Stomach (tissue), 19 donors: ENCODE results near the gene MAPT. TPM values are rescaled to one million over a fixed set of nuclear protein-coding genes. Genes with fewer than 3 reads are reported as not detected.
A peak's percentile ranks its signal among the peaks of the same experiment; 100 is the strongest.

Source experiments
- DNase-seq, 2 donors: peaks; one replicate each; pipeline versions ENCODE4 v3.0.0 to v3.0.0-alpha.2; 2013 to 2019
- H3K27ac ChIP-seq, 5 donors: fragments of 200-600 bp in 4 of 5; sonication (generic) in 4 of 5; one replicate each; pipeline ENCODE4 v1.5.1; 2013 to 2019; ENCODE audit warnings: mild to moderate bottlenecking in 1 of 5, moderate library complexity in 1 of 5
- H3K27me3 ChIP-seq, 3 donors: fragments of 200-600 bp; sonication (generic); one replicate each; pipeline ENCODE4 v1.5.1; 2017 to 2019; ENCODE audit warnings: mixed run types in 1 of 3
- H3K36me3 ChIP-seq, 4 donors: fragments of 200-600 bp; sonication (generic); 1 replicate in 3 of 4; 2 replicates in 1 of 4; pipeline ENCODE4 v1.5.1; 2016 to 2019
- H3K4me1 ChIP-seq, 4 donors: fragments of 200-600 bp; sonication (generic); one replicate each; pipeline ENCODE4 v1.5.1; 2016 to 2019
- H3K4me3 ChIP-seq, 4 donors: fragments of 200-600 bp; sonication (generic) in 3 of 4; one replicate each; pipeline ENCODE4 v1.5.1; 2016 to 2019; ENCODE audit warnings: mild to moderate bottlenecking in 1 of 4
- H3K9me3 ChIP-seq, 4 donors: fragments of 200-600 bp; sonication (generic); one replicate each; pipeline ENCODE4 v1.5.1; 2016 to 2019
- CTCF ChIP-seq, 7 experiments: fragments of 450-650 bp in 4 of 7; fragments of 200-600 bp in 3 of 7; sonication (generic) in 3 of 7; IDR thresholded peaks; one replicate each; pipeline ENCODE4 v1.5.1; 2016 to 2019; ENCODE audit warnings: antibody characterized with exemption in 7 of 7, control low read depth in 2 of 7, mild to moderate bottlenecking in 1 of 7
- EP300 ChIP-seq: sonication (generic); formaldehyde crosslinking; IDR thresholded peaks from one replicate; pipeline ENCODE4 v1.6.1; 2017; ENCODE audit warnings: antibody characterized with exemption
- POLR2A ChIP-seq, 4 donors: fragments of 450-650 bp; IDR thresholded peaks; one replicate each; pipeline ENCODE4 v1.6.1; 2016; ENCODE audit warnings: antibody characterized with exemption in 4 of 4, control low read depth in 2 of 4, mild to moderate bottlenecking in 1 of 4, moderate library complexity in 1 of 4
- POLR2AphosphoS5 ChIP-seq, 3 donors: sonication (generic); formaldehyde crosslinking; IDR thresholded peaks; one replicate each; pipeline ENCODE4 v1.6.1; 2016; ENCODE audit warnings: antibody characterized with exemption in 3 of 3
- WGBS, 5 donors: extraction: QIAGEN DNeasy Blood & Tissue Kit in 3 of 5; methylation state at CpG; one replicate each; pipeline versions ENCODE4 v1.1.5 to v1.1.7; 2013 to 2018; 5-methylcytosine and 5-hydroxymethylcytosine counted together
- intact Hi-C: fragments of 100-400 bp; cut with DNase I; formaldehyde crosslinking; loops from one replicate; pipeline ENCODE4 v1.15.1; 2023; ENCODE audit warnings: low total_unique reads
- long read RNA-seq, 10 donors: transcript quantifications; one replicate each; lab custom pipeline, GENCODE V29; 2026
- polyA plus RNA-seq, 3 donors: library from polyadenylated mRNA; stranded (reverse); fragments of 200-250 nt; gene quantifications; one replicate each; pipeline ENCODE4 v1.2.3, GENCODE V29; 2013
- total RNA-seq, 5 donors: library from RNA; depleted of rRNA; stranded (reverse); fragments of >200 nt; gene quantifications; one replicate each; pipeline versions ENCODE4 v1.1.0 to v1.2.3, GENCODE V29; 2014 to 2016
- donor health status: healthy with polysubstance abuse.
- donor health status: Bipolar disorder and iron deficiency.
- donor health status: healthy.

Gene MAPT
- total RNA-seq, result 1 to 10 TPM in 3 of 5 donors, under 1 TPM in 1, not detected in 1; 0.72 to 3.5 (median 1.9) TPM
- polyA plus RNA-seq, result 1 to 10 TPM in 2 of 3 donors, under 1 TPM in 1; 0.44 to 4.1 (median 1.2) TPM
- long read RNA-seq, donor 1, partial matches to known transcripts, result 0 of 1 reads
- long read RNA-seq, donor 1, other reads (novel, unspliced or antisense), result 0 of 1 reads
- long read RNA-seq, donor 2, result 0 reads
- long read RNA-seq, donor 3, result 0 reads
- long read RNA-seq, donor 4, result 0 reads
- long read RNA-seq, donor 5, partial matches to known transcripts, result 0 of 2 reads
- long read RNA-seq, donor 5, other reads (novel, unspliced or antisense), result 0 of 2 reads
- long read RNA-seq, donor 6, partial matches to known transcripts, result 0 of 2 reads
- long read RNA-seq, donor 6, other reads (novel, unspliced or antisense), result 0 of 2 reads
- long read RNA-seq, donor 7, partial matches to known transcripts, result 0 of 1 reads
- long read RNA-seq, donor 7, other reads (novel, unspliced or antisense), result 0 of 1 reads
- long read RNA-seq, donor 8, result 0 reads
- long read RNA-seq, donor 9, full-length matches to known transcripts, result 6 of 6 reads
- long read RNA-seq, donor 9, partial matches to known transcripts, result 0 of 6 reads
- long read RNA-seq, donor 9, other reads (novel, unspliced or antisense), result 0 of 6 reads
- long read RNA-seq, donor 10, result 0 reads

GRCh38 chr17:45894022-45894784 is at the start of gene MAPT:
MAPT (plus strand) TSS chr17:45894554; CDS start chr17:45962338, 67,784 bp downstream.
- 1 to 4% (median 2%) methylated on average over 39 to 97 of the region's 97 CpGs for WGBS, 5 donors

GRCh38 chr17:45844695-45845375 is 49.5 kb upstream of the MAPT start, which contains the start of gene SPPL2C:
SPPL2C (plus strand) TSS chr17:45844881; CDS start chr17:45844907, 26 bp downstream.
- DNase-seq, result no peak
- WGBS, 5 donors, result 66 to 86% (median 80%) methylated on average over 11 to 25 of the region's 25 CpGs
- intact Hi-C loops, result no loop called here

More at GRCh38 chr17:45894022-45894784, at the start of gene MAPT:
- Histone ChIP-seq H3K9me3 (no peaks in the 10 kb centered on the region), H3K36me3 (no peaks in the 10 kb centered on the region), H3K4me3 (peak within 1 kb of the TSS; percentile 57 to 98 (median 80)), H3K27me3 (peaks cover 10 to 57% (median 50%) of the 10 kb centered on the region in 3 donors), H3K4me1 (peaks cover 25 to 34% (median 32%) of the 10 kb centered on the region in 4 donors), H3K27ac (peak within 1 kb of the TSS in 4 of 5 donors; percentile 40 to 77 (median 52))
- intact Hi-C loops, result no loop called here
- TF ChIP-seq CTCF (IDR thresholded peaks at IDR 0.05) (peak in 4 of 7 experiments; percentile 19 to 97 (median 96)), POLR2AphosphoS5 (IDR thresholded peaks at IDR 0.05) (peak in 2 of 3 donors; percentile 51 to 76), POLR2A (IDR thresholded peaks at IDR 0.05) (no peak)
- DNase-seq, result peak; percentile 90 to 98

DNA sequence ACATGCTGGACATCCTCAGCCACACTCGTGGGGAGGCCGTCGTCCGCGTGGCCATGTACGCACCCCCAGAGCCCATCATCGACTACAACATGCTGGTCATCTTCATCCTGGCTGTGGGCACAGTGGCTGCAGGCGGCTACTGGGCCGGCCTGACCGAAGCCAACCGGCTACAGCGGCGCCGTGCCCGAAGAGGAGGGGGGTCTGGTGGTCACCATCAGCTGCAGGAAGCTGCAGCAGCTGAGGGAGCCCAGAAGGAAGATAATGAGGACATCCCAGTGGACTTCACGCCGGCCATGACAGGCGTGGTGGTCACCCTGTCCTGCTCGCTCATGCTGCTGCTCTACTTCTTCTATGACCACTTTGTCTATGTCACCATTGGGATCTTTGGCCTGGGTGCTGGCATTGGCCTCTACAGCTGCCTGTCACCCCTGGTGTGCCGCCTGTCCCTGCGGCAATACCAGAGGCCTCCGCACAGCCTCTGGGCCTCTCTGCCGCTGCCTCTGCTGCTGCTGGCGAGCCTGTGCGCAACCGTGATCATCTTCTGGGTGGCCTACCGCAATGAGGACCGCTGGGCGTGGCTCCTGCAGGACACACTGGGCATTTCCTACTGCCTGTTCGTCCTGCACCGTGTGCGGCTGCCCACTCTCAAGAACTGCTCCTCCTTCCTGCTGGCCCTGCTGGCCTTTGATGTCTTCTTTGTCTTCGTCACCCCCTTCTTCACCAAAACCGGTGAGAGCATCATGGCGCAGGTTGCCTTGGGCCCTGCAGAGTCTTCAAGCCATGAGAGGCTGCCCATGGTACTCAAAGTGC is 48.8 kb upstream of the MAPT start:
- H3K9me3 ChIP-seq, result no peaks in the 10 kb centered on the region
- H3K27me3 ChIP-seq, result peaks cover 0 to 24% (median 0%) of the 10 kb centered on the region in 3 donors
- no peak overlapping the region for H3K27ac ChIP-seq
- no peak overlapping the region for H3K4me3 ChIP-seq
- no peaks in the 10 kb centered on the region for H3K4me1 ChIP-seq
- TF ChIP-seq POLR2A (IDR thresholded peaks at IDR 0.05) (no peak), CTCF (IDR thresholded peaks at IDR 0.05) (no peak), EP300 (no peak), POLR2AphosphoS5 (IDR thresholded peaks at IDR 0.05) (no peak)
- no peak for DNase-seq
- 87 to 92% (median 88%) methylated on average over 20 to 35 of the region's 35 CpGs for WGBS, 5 donors
- intact Hi-C loops, result no loop called here
- no peaks in the 10 kb centered on the region for H3K36me3 ChIP-seq

More at GRCh38 chr17:45844695-45845375, 49.5 kb upstream of the MAPT start, which contains the start of gene SPPL2C:
- no peak within 1 kb of the TSS for H3K4me3 ChIP-seq
- no peaks in the 10 kb centered on the region for H3K9me3 ChIP-seq
- no peaks in the 10 kb centered on the region for H3K4me1 ChIP-seq
- no peak for TF ChIP-seq EP300
- TF ChIP-seq CTCF (IDR thresholded peaks at IDR 0.05), result no peak
- TF ChIP-seq POLR2A (IDR thresholded peaks at IDR 0.05), result no peak
- no peak for TF ChIP-seq POLR2AphosphoS5 (IDR thresholded peaks at IDR 0.05)
- no peaks in the 10 kb centered on the region for H3K36me3 ChIP-seq
- peaks cover 0 to 31% (median 1%) of the 10 kb centered on the region in 3 donors for H3K27me3 ChIP-seq
- H3K27ac ChIP-seq, result no peak within 1 kb of the TSS
